Tibial nerve (tissue), 4 donors: ENCODE data around the gene HSBP1. TPM values are rescaled to one million over a fixed set of nuclear protein-coding genes. Genes with fewer than 3 reads are reported as not detected.

Experiments
- DNase-seq, 2 donors: peaks; one replicate each; pipeline ENCODE4 v3.0.0-alpha.2; 2019; ENCODE audit warnings: low spot score in 2 of 2
- H3K27ac ChIP-seq, 4 donors: fragments of 200-600 bp; sonication (generic) in 3 of 4; one replicate each; pipeline ENCODE4 v1.5.1; 2017 to 2019; ENCODE audit warnings: mild to moderate bottlenecking in 1 of 4
- H3K27me3 ChIP-seq, 2 donors: fragments of 200-600 bp; sonication (generic) in 1 of 2; one replicate each; pipeline versions ENCODE4 v1.5.1 to v1.6.0; 2017 to 2019
- H3K36me3 ChIP-seq, 3 donors: fragments of 200-600 bp; sonication (generic); one replicate each; pipeline ENCODE4 v1.5.1; 2018 to 2019
- H3K4me1 ChIP-seq, 4 donors: fragments of 200-600 bp; sonication (generic) in 3 of 4; one replicate each; pipeline ENCODE4 v1.5.1; 2017 to 2019
- H3K4me3 ChIP-seq, 4 donors: fragments of 200-600 bp; sonication (generic) in 3 of 4; one replicate each; pipeline ENCODE4 v1.5.1; 2017 to 2019; ENCODE audit warnings: mild to moderate bottlenecking in 1 of 4, moderate library complexity in 1 of 4
- H3K9me3 ChIP-seq, 4 donors: fragments of 200-600 bp; sonication (generic) in 3 of 4; one replicate each; pipeline ENCODE4 v1.5.1; 2017 to 2019
- CTCF ChIP-seq, 5 experiments: fragments of 200-600 bp in 3 of 5; fragments of 450-650 bp in 2 of 5; sonication (generic) in 3 of 5; IDR thresholded peaks; one replicate each; pipeline ENCODE4 v1.5.1; 2016 to 2019; ENCODE audit warnings: antibody characterized with exemption in 5 of 5, mild to moderate bottlenecking in 3 of 5, moderate library complexity in 2 of 5
- EP300 ChIP-seq, 2 donors: sonication (generic); formaldehyde crosslinking; IDR thresholded peaks; one replicate each; pipeline ENCODE4 v1.6.1; 2017; ENCODE audit warnings: antibody characterized with exemption in 2 of 2, mild to moderate bottlenecking in 1 of 2
- POLR2A ChIP-seq, 2 donors: fragments of 450-650 bp; IDR thresholded peaks; one replicate each; pipeline ENCODE4 v1.6.1; 2017; ENCODE audit warnings: antibody characterized with exemption in 2 of 2, mild to moderate bottlenecking in 2 of 2, moderate library complexity in 2 of 2
- WGBS, 2 donors: methylation state at CpG; one replicate each; pipeline ENCODE4 v1.1.5; 2018; 5-methylcytosine and 5-hydroxymethylcytosine counted together
- total RNA-seq, 4 donors: library from RNA; depleted of rRNA; stranded (reverse); fragments of >200 nt; gene quantifications; one replicate each; pipeline ENCODE4 v1.1.0, GENCODE V29; 2016

Gene HSBP1
- total RNA-seq, 4 donors from 2014 or later: 7.3 to 12.6 (median 8.5) TPM

GRCh38 chr16:83830091-83830768, 22.5 kb downstream of the HSBP1 start:
- Histone ChIP-seq H3K27me3 (no peaks in the 10 kb centered on the region), H3K4me3 (no peak overlapping the region), H3K27ac (no peak overlapping the region), H3K9me3 (no peaks in the 10 kb centered on the region), H3K4me1 (peaks cover 0 to 9% (median 0%) of the 10 kb centered on the region in 4 donors), H3K36me3 (no peaks in the 10 kb centered on the region)
- DNase-seq: no peak
- WGBS, 2 donors: 88 to 91% methylated on average over 28 to 33 of the region's 33 CpGs
- TF ChIP-seq CTCF (IDR thresholded peaks at IDR 0.05): no peak
- TF ChIP-seq POLR2A (IDR thresholded peaks at IDR 0.05): no peak
- TF ChIP-seq EP300 (IDR thresholded peaks at IDR 0.05): no peak

DNA sequence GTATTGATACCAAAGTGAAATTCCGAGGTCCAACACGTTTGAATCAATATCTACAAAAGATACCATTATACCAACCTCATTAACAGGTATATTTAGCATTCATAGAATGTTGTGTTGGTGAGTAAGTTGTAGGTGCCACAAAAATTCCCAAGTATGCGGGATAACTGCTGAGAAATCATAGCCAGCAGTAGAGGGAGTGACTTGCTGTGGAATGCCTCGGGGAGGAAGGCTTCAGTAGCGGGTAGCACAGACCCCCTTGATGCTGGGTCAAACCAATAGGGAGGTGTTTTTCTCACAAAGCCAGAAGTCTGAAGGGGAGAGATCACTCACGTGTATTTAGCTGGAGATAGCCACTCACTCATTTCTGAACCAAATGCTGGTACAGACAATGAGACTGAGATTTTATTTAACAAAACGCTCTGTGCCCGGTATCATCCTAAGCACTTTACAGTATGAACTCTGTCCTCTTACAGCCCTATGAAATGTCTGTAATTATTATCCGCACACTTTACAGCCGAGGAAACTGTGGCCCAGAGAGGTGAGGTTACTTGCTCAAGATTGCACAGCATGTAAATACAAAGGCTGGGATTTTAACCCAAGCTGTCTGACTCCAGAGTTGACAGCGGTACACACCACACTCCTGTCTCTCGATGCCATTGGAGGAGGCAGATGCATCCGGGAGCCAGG, 23.1 kb downstream of the HSBP1 start:
- H3K4me1 ChIP-seq: peaks cover 0 to 5% (median 0%) of the 10 kb centered on the region in 4 donors
- H3K36me3 ChIP-seq: no peaks in the 10 kb centered on the region
- no peak for TF ChIP-seq POLR2A (IDR thresholded peaks at IDR 0.05)
- TF ChIP-seq EP300 (IDR thresholded peaks at IDR 0.05): no peak
- TF ChIP-seq CTCF (IDR thresholded peaks at IDR 0.05): no peak
- no peaks in the 10 kb centered on the region for H3K27me3 ChIP-seq
- DNase-seq: no peak
- no peak overlapping the region for H3K4me3 ChIP-seq
- no peak overlapping the region for H3K27ac ChIP-seq
- WGBS, 2 donors: 66 to 71% methylated on average over 13 of the region's 13 CpGs
- no peaks in the 10 kb centered on the region for H3K9me3 ChIP-seq

DNA sequence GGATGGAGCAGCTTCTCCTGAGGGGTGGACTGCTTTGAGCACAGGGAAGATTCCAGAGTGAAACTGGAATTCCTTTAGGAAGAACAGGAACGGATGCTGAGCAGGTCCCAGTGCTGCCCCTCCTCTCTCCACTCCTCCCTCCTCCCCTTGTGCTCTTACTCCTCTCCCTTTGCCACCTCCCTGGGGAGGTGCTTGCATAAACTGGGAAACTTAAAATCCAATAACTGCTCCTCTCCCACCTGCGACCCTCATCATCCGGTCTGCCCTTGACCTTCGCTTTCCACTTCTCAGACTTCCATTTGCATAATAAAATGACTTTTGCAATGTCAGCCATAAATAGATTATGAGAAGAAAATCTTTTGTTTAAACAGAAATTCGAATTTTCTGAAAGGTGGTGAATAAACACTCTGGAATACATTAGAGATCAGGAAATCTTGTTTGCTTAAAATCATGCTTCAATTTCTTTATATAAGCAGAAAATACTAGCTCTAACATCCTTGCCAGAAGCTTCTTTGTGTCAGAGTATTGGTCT, 23.7 kb downstream of the HSBP1 start:
- H3K27me3 ChIP-seq: no peaks in the 10 kb centered on the region
- 46 to 49% methylated on average over 5 of the region's 5 CpGs for WGBS, 2 donors
- H3K4me3 ChIP-seq: no peak overlapping the region
- no peaks in the 10 kb centered on the region for H3K9me3 ChIP-seq
- no peak for DNase-seq
- H3K27ac ChIP-seq: no peak overlapping the region
- no peaks in the 10 kb centered on the region for H3K36me3 ChIP-seq
- no peaks in the 10 kb centered on the region for H3K4me1 ChIP-seq
- TF ChIP-seq EP300 (IDR thresholded peaks at IDR 0.05) (no peak), POLR2A (IDR thresholded peaks at IDR 0.05) (no peak), CTCF (IDR thresholded peaks at IDR 0.05) (no peak)

GRCh38 chr16:83833921-83834320, 26.1 kb downstream of the HSBP1 start:
- no peaks in the 10 kb centered on the region for H3K36me3 ChIP-seq
- H3K27me3 ChIP-seq: no peaks in the 10 kb centered on the region
- H3K4me1 ChIP-seq: no peaks in the 10 kb centered on the region
- H3K27ac ChIP-seq: no peak overlapping the region
- no peak for TF ChIP-seq POLR2A (IDR thresholded peaks at IDR 0.05)
- 94 to 98% methylated on average over 2 of the region's 2 CpGs for WGBS, 2 donors
- no peaks in the 10 kb centered on the region for H3K9me3 ChIP-seq
- no peak for DNase-seq
- no peak overlapping the region for H3K4me3 ChIP-seq

- no peak overlapping the region for H3K27ac ChIP-seq
- H3K27me3 ChIP-seq: no peaks in the 10 kb centered on the region
- H3K36me3 ChIP-seq: no peaks in the 10 kb centered on the region
- TF ChIP-seq POLR2A (IDR thresholded peaks at IDR 0.05) (no peak), CTCF (IDR thresholded peaks at IDR 0.05) (no peak), EP300 (IDR thresholded peaks at IDR 0.05) (no peak)
- H3K4me3 ChIP-seq: no peak overlapping the region
- no peaks in the 10 kb centered on the region for H3K4me1 ChIP-seq
- 57 to 59% methylated on average over 10 of the region's 10 CpGs for WGBS, 2 donors
- no peaks in the 10 kb centered on the region for H3K9me3 ChIP-seq
- DNase-seq: no peak
Observed at GRCh38 chr16:83835586-83836566, 28.1 kb downstream of the HSBP1 start.
